Dedifferentiated amniotic fluid mesenchymal stem cell (primary cell): ENCODE measurements around the gene MRPL51.

Source experiments
- DNase-seq: peaks from one replicate; pipeline ENCODE4 v3.0.0-alpha.2; 2016; ENCODE audit errors: extremely low spot score

Gene MRPL51

DNA sequence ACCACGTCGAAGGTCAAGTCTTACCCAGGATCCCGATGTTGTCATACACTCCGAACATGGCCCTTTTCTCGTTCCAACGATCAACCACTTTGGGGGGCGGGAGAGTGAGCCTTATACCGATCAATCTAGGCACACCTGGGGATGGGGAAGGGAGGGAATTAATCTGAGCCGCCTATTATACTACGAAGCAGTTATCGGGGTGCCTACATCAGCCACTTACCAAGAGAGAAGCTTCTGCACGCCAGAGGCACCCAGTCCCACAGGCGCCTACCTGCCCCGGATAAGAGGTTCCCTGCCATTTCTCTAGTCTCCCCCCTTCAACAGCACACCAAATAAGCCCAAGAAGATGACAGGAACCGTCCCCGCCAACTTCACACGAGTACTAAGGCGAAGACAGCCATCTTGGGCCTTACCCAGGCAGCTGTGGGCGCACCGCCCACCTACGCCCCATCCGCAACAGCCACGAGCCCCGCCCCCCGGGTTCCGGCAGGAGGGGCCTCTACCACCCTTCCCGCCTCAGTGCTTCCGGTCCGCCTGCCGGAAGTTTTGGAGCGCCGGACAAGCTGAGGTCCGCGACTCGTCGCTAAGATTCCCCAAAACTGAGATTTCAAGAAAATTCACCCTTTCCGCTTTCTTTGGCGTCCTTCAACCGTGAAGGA, at the start of gene MRPL51:
Gene MRPL51 (minus strand): TSS at position 425 of the 659 bp plus-strand sequence. CDS start 126 bp downstream, at position 299.
- DNase-seq: peak; percentile 95

- no peak for DNase-seq
Measured at GRCh38 chr12:6542209-6543009, 49.3 kb upstream of the MRPL51 start.

DNA sequence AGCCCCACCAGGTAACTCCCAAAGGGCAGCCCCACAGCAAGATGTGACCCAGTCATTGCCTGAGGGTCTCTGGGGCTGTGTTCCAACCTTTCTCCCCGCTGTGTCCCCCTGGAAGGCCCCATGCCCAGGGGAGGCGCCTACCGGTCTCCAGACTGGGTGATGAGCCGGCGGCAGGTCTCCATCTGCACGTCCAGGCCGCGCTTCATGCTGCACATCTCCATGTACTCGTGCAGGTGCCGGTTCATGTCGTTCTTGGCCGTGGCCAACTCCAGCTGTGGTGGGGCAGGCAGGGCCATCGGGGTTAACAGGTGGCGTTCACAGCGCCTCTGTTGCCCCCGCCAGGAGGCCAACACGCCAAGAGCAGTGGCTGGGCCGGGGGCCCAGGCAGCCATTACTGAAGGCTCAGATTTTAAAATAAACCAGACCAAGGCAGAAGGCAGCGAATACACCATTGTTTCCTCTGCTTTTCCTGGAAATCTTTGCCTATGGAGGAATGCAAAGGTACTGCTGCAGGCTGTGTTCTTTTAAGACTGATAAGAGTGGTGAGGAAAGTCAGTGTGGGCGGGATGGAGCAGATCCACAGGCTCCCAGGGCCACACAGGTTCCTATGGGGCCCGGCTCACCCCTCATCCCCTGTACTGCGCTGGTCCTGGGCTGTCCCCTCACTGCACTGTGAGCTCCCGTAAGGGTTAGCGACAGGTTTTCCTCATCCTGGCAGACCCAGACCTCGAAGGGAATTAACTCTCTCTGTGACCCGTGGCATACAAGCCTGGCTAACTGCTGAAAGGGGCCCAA, 48.5 kb upstream of the MRPL51 start:
- DNase-seq: no peak

- peak; percentile 92 for DNase-seq
Measured at GRCh38 chr12:6540181-6540877, 47.3 kb upstream of the MRPL51 start.

DNA sequence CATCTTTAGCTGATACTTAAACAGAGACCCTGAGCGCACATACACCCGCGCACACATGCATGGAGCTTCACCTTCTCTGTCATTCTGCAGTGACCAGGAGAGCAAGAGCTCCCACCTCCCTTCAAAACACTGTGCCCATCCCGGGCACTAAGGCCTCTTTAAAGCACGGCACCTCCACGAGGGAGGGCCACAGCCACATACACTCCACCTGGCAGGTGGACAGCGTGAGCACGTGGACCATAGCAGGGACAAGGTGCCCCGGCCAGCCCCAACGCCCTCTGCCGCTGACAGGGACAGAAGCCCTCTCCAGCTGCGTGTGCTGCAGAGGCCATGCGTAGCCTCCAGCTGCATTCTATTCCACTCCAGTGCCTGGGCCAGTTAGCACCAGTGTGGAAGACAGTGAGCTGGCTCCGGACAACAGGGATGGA, 46.7 kb upstream of the MRPL51 start:
- no peak for DNase-seq

- no peak for DNase-seq
Measured at GRCh38 chr12:6539314-6539682, 46.2 kb upstream of the MRPL51 start.

GRCh38 chr12:6538420-6539313, 45.6 kb upstream of the MRPL51 start:
- DNase-seq: no peak

DNA sequence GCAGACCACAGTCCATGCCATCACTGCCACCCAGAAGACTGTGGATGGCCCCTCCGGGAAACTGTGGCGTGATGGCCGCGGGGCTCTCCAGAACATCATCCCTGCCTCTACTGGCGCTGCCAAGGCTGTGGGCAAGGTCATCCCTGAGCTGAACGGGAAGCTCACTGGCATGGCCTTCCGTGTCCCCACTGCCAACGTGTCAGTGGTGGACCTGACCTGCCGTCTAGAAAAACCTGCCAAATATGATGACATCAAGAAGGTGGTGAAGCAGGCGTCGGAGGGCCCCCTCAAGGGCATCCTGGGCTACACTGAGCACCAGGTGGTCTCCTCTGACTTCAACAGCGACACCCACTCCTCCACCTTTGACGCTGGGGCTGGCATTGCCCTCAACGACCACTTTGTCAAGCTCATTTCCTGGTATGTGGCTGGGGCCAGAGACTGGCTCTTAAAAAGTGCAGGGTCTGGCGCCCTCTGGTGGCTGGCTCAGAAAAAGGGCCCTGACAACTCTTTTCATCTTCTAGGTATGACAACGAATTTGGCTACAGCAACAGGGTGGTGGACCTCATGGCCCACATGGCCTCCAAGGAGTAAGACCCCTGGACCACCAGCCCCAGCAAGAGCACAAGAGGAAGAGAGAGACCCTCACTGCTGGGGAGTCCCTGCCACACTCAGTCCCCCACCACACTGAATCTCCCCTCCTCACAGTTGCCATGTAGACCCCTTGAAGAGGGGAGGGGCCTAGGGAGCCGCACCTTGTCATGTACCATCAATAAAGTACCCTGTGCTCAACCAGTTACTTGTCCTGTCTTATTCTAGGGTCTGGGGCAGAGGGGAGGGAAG, 44.7 kb upstream of the MRPL51 start:
- peak; percentile 79 for DNase-seq

- DNase-seq: no peak
Measured at GRCh38 chr12:6536894-6537579, 44.0 kb upstream of the MRPL51 start.

DNA sequence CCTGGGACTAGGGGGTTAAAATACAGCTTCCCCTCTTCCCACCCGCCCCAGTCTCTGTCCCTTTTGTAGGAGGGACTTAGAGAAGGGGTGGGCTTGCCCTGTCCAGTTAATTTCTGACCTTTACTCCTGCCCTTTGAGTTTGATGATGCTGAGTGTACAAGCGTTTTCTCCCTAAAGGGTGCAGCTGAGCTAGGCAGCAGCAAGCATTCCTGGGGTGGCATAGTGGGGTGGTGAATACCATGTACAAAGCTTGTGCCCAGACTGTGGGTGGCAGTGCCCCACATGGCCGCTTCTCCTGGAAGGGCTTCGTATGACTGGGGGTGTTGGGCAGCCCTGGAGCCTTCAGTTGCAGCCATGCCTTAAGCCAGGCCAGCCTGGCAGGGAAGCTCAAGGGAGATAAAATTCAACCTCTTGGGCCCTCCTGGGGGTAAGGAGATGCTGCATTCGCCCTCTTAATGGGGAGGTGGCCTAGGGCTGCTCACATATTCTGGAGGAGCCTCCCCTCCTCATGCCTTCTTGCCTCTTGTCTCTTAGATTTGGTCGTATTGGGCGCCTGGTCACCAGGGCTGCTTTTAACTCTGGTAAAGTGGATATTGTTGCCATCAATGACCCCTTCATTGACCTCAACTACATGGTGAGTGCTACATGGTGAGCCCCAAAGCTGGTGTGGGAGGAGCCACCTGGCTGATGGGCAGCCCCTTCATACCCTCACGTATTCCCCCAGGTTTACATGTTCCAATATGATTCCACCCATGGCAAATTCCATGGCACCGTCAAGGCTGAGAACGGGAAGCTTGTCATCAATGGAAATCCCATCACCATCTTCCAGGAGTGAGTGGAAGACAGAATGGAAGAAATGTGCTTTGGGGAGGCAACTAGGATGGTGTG, 43.1 kb upstream of the MRPL51 start:
- no peak for DNase-seq

DNA sequence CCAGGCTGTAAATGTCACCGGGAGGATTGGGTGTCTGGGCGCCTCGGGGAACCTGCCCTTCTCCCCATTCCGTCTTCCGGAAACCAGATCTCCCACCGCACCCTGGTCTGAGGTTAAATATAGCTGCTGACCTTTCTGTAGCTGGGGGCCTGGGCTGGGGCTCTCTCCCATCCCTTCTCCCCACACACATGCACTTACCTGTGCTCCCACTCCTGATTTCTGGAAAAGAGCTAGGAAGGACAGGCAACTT, 42.6 kb upstream of the MRPL51 start:
- no peak for DNase-seq

DNA sequence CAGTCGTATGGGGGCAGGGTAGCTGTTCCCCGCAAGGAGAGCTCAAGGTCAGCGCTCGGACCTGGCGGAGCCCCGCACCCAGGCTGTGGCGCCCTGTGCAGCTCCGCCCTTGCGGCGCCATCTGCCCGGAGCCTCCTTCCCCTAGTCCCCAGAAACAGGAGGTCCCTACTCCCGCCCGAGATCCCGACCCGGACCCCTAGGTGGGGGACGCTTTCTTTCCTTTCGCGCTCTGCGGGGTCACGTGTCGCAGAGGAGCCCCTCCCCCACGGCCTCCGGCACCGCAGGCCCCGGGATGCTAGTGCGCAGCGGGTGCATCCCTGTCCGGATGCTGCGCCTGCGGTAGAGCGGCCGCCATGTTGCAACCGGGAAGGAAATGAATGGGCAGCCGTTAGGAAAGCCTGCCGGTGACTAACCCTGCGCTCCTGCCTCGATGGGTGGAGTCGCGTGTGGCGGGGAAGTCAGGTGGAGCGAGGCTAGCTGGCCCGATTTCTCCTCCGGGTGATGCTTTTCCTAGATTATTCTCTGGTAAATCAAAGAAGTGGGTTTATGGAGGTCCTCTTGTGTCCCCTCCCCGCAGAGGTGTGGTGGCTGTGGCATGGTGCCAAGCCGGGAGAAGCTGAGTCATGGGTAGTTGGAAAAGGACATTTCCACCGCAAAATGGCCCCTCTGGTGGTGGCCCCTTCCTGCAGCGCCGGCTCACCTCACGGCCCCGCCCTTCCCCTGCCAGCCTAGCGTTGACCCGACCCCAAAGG, 42.1 kb upstream of the MRPL51 start:
- DNase-seq: no peak

DNA sequence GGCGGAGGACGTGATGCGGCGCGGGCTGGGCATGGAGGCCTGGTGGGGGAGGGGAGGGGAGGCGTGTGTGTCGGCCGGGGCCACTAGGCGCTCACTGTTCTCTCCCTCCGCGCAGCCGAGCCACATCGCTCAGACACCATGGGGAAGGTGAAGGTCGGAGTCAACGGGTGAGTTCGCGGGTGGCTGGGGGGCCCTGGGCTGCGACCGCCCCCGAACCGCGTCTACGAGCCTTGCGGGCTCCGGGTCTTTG, 41.6 kb upstream of the MRPL51 start:
- no peak for DNase-seq

DNA sequence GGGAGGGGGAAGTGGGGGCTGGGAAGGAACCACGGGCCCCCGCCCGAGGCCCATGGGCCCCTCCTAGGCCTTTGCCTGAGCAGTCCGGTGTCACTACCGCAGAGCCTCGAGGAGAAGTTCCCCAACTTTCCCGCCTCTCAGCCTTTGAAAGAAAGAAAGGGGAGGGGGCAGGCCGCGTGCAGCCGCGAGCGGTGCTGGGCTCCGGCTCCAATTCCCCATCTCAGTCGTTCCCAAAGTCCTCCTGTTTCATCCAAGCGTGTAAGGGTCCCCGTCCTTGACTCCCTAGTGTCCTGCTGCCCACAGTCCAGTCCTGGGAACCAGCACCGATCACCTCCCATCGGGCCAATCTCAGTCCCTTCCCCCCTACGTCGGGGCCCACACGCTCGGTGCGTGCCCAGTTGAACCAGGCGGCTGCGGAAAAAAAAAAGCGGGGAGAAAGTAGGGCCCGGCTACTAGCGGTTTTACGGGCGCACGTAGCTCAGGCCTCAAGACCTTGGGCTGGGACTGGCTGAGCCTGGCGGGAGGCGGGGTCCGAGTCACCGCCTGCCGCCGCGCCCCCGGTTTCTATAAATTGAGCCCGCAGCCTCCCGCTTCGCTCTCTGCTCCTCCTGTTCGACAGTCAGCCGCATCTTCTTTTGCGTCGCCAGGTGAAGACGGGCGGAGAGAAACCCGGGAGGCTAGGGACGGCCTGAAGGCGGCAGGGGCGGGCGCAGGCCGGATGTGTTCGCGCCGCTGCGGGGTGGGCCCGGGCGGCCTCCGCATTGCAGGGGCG, 41.0 kb upstream of the MRPL51 start, which contains the start of gene GAPDH:
Gene GAPDH (plus strand): TSS at position 595 of the 772 bp plus-strand sequence. CDS start 316 bp downstream, outside the sequence.
- DNase-seq: peak; percentile 97

DNA sequence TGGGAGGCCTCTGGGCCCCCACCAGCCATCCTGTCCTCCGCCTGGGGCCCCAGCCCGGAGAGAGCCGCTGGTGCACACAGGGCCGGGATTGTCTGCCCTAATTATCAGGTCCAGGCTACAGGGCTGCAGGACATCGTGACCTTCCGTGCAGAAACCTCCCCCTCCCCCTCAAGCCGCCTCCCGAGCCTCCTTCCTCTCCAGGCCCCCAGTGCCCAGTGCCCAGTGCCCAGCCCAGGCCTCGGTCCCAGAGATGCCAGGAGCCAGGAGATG, 40.5 kb upstream of the MRPL51 start:
- no peak for DNase-seq

GRCh38 chr12:6532927-6533652, 40.0 kb upstream of the MRPL51 start:
- DNase-seq: peak; percentile 60
